Measurements from ENCODE around the gene CYB5D1. TPM values are rescaled to one million over a fixed set of nuclear protein-coding genes. Genes with fewer than 3 reads are reported as not detected.

CYB5D1 gene
- total and polyA plus RNA-seq, 2 of the 8 experiments (the other 6 are each of a cell fraction or from before 2014, with no cell fraction given), result 11.0 to 18.0 TPM

DNA sequence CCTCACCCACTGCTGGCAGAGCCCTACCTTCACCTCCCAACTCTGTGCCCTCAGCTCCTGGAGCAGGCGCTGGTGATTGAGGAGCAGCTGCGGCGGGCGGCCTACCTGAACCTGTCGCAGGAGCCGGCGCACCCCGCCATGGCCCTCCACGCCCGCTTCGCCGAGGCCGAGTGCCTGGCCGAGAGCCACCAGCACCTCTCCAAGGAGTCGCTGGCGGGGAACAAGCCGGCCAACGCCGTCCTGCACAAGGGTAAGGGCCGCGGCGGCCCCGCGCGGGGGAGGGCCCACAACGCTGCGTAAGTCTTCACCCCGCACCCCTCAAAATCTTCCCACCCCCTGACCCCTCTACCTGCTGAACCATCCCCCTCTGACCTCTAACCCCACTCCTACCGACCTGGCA, 51.3 kb downstream of the CYB5D1 start:
- Histone ChIP-seq H3K4me2 (ENCODE audit: insufficient read depth in 1 of 2, low read depth in 2 of 2, low read length in 2 of 2) (no peak overlapping the region), H3K4me3 (ENCODE audit: extremely low read depth in 1 of 4, insufficient read depth in 2 of 4, low read depth in 3 of 4, low read length in 4 of 4) (no peak overlapping the region), H3K9ac (replicated peaks in 1 of 4; ENCODE audit: extremely low read depth in 1 of 4, low read depth in 3 of 4, low read length in 3 of 4) (no peak overlapping the region), H3K36me3 (ENCODE audit: control insufficient read depth in 2 of 4, insufficient read depth in 4 of 4, low read length in 3 of 4) (peaks cover 0 to 3% (median 1%) of the 10 kb centered on the region in 4 experiments; a peak in 4 of 8 replicates), H3K27me3 (replicated peaks in 1 of 4; ENCODE audit: control insufficient read depth in 3 of 4, extremely low read depth in 1 of 4, insufficient read depth in 3 of 4, low read length in 3 of 4) (no peaks in the 10 kb centered on the region), H2BK20ac (ENCODE audit: low read length) (no peak overlapping the region), H3K23ac (ENCODE audit: insufficient read length) (no peak overlapping the region), H3K56ac (replicated peaks; ENCODE audit: insufficient read length, low read depth, low read length) (no peak overlapping the region), H3K23me2 (ENCODE audit: low read depth, low read length) (no peaks in the 10 kb centered on the region), H4K91ac (replicated peaks; ENCODE audit: insufficient read length, low read length) (no peak overlapping the region), H2BK15ac (ENCODE audit: low read length) (no peak overlapping the region), H2BK5ac (ENCODE audit: low read depth, low read length) (no peak overlapping the region), H2BK120ac (replicated peaks; ENCODE audit: low read depth, low read length) (no peak overlapping the region), H3K9me3 (ENCODE audit: insufficient read depth in 2 of 2, low read depth in 1 of 2, low read length in 1 of 2) (no peaks in the 10 kb centered on the region), H3K4ac (replicated peaks; ENCODE audit: insufficient read length, low read depth, low read length) (no peak overlapping the region), H4K5ac (ENCODE audit: insufficient read length, low read depth, low read length) (no peak overlapping the region), H3K79me1 (ENCODE audit: low read depth, low read length) (no peaks in the 10 kb centered on the region), H3K4me1 (replicated peaks in 1 of 4; ENCODE audit: control insufficient read depth in 3 of 4, insufficient read depth in 4 of 4, low read length in 3 of 4) (no peaks in the 10 kb centered on the region), H3K79me2 (ENCODE audit: control insufficient read depth in 1 of 2, insufficient read depth in 2 of 2, low read length in 2 of 2) (no peaks in the 10 kb centered on the region), H4K20me1 (replicated peaks in 1 of 2; ENCODE audit: control insufficient read depth in 1 of 2, insufficient read depth in 2 of 2, low read length in 2 of 2) (no peaks in the 10 kb centered on the region), H2BK12ac (ENCODE audit: low read depth, low read length) (no peak overlapping the region), H3K18ac (ENCODE audit: extremely low read depth, low read length) (no peak overlapping the region), H3K14ac (ENCODE audit: insufficient read length) (no peak overlapping the region), H3K27ac (ENCODE audit: low read depth, low read length) (no peak overlapping the region), H4K8ac (ENCODE audit: extremely low read depth, insufficient read depth, low read length) (no peak overlapping the region), H2AK5ac (ENCODE audit: low read depth, low read length) (no peak overlapping the region), H2AFZ (ENCODE audit: low read length) (no peak overlapping the region)
- ChIA-PET POLR2A (ENCODE audit: partially characterized antibody) (no interaction called here), CTCF (ENCODE audit: partially characterized antibody) (interaction anchor here (1.6 to 6.0 kb wide), 2 partner anchors 80 to 108 kb away, joined by 3 to 57 read pairs; no protein-coding TSS in a partner anchor)
- WGBS, 2 experiments (ENCODE audit: extremely low coverage in 1 of 2, insufficient coverage in 1 of 2, insufficient read length in 1 of 2, insufficient replicate concordance in 2 of 2, low coverage in 1 of 2, low lambda C conversion rate in 2 of 2, missing lambda C conversion rate in 1 of 2), result 95% methylated on average over 18 of the region's 29 CpGs; no CpG with 5 or more reads in 1 of the 2 experiments
- TF ChIP-seq MAFK (IDR thresholded peaks at IDR 0.05; ENCODE audit: low read depth, low read length), result no peak
- no peak for TF ChIP-seq TEAD4 (IDR thresholded peaks at IDR 0.05; ENCODE audit: low read depth, low read length)
- no peak for TF ChIP-seq GTF2F1 (IDR thresholded peaks at IDR 0.05; ENCODE audit: borderline replicate concordance, low read depth, low read length)
- TF ChIP-seq CHD2 (IDR thresholded peaks at IDR 0.05; ENCODE audit: low read length), result no peak
- no peak for TF ChIP-seq TBP (IDR thresholded peaks at IDR 0.05; ENCODE audit: low read depth, low read length)
- no peak for TF ChIP-seq GABPA (IDR thresholded peaks at IDR 0.05; ENCODE audit: borderline replicate concordance, insufficient read depth, low read length)
- TF ChIP-seq YY1 (IDR thresholded peaks at IDR 0.05; ENCODE audit: low read depth, low read length), result no peak
- TF ChIP-seq SIX5 (IDR thresholded peaks at IDR 0.05; ENCODE audit: low read depth, low read length), result no peak
- no peak for TF ChIP-seq TAF1 (IDR thresholded peaks at IDR 0.05; ENCODE audit: low read depth, low read length)
- TF ChIP-seq CBX5 (IDR thresholded peaks at IDR 0.05; ENCODE audit: low read depth, low read length), result no peak
- TF ChIP-seq CTBP2 (IDR thresholded peaks at IDR 0.05; ENCODE audit: borderline replicate concordance, insufficient read depth, insufficient read length, low read length), result no peak
- TF ChIP-seq NRF1 (IDR thresholded peaks at IDR 0.05; ENCODE audit: low read depth, low read length), result no peak
- TF ChIP-seq FOSL1 (IDR thresholded peaks at IDR 0.05; ENCODE audit: insufficient read depth, low read depth, low read length), result no peak
- no peak for TF ChIP-seq RBBP5 (IDR thresholded peaks at IDR 0.05; ENCODE audit: borderline replicate concordance, low read depth, low read length)
- no peak for TF ChIP-seq JUND (IDR thresholded peaks at IDR 0.05; ENCODE audit: low read length)
- DNase-seq (ENCODE audit: low read depth in 1 of 2, low spot score in 2 of 2) (no peak), FAIRE-seq (no peak)

All from H1 (cell line).